Renal pelvis (tissue), 4 donors: ENCODE results near the gene GJA4. TPM values are rescaled to one million over a fixed set of nuclear protein-coding genes. Genes with fewer than 3 reads are reported as not detected.

Experiments
- DNase-seq: peaks from one replicate; pipeline ENCODE4 v3.0.0-alpha.2; 2013
- polyA plus RNA-seq, 3 donors: library from polyadenylated mRNA; unstranded; fragments of 120-200 nt; gene quantifications; one replicate each; pipeline ENCODE4 v1.2.1, GENCODE V29; 2013; ENCODE audit not compliant: insufficient read length in 3 of 3

The GJA4 gene
- polyA plus RNA-seq, 3 donors, result 12.5 to 19.3 (median 18.4) TPM

DNA sequence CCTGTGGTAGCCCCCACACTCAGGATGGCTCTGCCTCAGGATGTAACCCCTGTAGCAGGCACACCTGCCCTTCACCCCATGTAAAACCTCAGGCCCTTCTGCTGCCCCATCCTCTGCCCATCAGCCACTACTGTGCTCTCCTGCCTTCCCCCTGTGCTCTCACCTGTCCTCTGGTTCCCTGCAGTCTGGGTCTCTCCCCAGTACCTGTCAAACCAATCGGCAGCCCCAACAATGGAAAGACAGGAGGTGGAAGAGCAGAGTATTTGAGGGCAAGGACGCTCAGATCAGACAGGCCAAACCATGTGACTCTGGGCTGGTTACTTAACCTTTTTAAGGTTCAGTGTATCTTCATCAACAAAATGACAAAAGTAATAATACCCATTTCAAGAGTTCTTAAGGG, 35.8 kb downstream of the GJA4 start:
- no peak for DNase-seq

DNA sequence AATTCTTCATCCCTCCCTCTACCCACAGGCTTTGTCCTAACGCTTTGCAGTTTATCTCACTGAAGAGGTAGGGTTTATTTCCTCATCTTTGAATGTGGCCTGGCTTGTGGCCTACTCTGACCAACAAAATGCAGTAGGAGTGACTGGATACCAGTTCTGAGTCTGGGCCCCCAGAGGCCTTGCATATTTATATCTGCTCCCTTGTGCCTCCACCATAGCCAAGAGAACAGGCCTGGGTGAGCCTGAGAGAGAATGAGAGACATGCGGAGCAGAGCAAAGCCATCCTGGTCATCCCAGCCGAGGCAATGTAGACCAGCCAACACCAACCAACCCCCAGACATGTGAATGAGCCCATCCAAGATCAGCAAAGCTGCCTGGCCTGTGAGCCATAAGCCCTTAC, 36.5 kb downstream of the GJA4 start:
- DNase-seq, result no peak

DNA sequence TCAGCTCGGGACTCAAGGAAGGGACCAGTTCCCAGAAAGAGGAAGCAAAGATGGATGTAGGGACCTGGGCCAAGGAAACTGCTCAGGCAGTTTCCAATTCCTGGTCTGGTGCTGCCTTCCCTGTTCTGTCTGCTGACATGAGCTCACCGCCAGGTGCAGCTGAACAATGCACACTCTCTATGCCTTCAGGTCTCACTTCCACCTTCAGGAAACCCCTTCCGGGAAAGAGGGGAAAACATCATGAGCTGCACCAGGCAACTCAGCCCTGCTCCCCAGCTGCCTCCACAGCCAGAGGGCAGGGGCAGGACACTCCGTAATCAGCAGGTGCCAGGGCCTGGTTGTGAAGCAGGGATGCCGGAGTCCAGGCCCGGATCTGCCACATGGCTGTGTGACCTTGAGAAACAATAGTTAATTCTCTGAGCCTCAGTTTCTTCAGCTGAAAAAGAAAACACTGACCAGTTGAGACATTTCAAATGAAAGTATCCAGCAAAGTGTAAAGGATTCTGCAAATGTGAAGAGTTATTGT, 39.0 kb downstream of the GJA4 start:
- DNase-seq, result no peak

DNA sequence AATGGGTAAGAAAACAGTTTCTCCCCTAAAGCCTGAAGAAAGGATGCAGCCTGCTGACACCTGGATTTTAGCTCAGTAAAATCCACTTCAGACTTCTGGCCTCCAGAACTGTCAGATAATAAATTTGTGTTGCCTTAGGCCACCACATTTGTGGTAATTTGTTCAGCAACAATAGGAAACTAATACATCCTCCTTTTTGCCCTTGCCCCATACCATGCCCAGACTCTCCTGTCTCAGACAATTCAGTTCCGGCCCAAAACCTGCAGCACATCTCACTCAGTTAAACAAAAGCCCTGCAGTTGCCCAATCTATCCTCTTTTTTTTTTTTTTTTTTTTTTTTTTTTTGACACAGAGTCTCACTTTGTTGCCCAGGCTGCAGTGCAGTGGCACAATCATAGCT, 40.9 kb downstream of the GJA4 start:
- DNase-seq, result no peak

DNA sequence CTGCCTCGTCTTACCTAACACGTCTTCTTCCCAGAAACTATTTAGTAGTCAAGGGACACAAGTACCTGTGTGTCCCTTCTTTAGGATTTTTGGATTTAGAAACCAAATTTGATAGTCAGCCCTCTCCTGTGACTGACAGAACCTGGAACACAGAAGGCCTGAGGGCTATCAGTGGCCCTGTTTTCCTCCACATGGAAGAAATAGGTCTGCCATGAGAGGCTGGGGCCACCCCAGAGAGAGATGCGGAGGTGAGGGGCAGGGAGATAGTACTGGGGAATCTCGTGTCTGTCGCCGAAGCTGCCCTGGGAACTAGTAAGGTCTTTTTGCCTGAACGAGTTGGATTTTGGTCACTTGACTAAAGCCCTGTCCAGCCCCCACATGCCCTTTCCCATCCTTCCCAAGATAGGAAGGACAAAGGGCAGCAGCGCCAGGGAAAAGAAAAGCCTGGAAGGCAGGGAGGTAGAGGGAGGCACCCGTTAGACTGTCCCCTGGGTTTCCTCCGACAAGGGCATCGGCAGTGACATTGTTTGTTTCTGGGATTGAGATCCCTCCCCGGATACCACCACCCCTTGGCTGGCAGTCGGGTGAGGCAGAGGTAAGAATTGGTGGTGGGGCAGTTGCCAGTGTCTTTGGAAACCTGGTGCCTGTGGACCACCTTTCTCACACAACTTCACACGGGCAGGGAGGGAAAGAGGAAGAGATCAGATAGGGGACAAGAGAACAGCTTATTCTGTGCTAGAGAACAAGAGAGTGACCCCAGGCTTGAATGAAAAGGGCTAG, 46.9 kb downstream of the GJA4 start:
- DNase-seq, result no peak

DNA sequence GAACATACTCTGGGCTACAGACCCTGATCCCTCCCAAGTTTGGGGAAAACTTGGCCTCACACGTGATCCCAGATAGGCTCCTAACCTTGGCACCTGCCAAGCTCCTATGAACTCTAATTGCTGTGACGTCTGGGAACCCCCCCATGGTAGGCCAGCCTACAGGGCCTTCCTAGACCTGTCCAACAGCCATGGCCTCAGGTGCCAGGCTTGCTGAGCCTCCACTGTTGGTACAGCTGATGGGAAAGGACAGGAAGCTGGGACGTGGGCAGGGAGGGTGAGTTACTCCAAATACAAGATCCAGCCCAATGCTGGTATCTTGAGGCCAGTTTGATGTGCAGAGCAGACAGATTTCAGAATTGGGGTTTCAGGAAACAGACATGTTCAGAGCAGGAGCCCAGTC, 47.6 kb downstream of the GJA4 start:
- DNase-seq, result no peak

DNA sequence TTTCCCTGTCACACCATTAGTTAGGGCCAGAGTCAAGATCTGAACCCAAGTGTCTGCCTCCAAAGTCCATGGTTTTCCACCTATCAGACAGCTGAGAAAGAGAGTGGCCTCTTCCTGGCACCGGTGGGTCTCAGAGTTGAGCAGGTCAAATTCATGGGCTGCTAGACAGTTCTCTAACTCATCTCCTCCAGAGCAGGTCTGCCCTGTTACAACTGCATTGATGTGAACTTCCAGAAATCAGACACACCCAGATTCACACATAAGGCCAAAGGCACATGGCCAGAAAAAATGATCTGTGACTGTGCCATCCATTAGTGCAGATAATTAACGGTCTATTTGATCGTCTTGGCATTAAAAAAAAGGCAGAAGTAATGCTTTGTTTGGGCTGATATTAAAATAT, 49.3 kb downstream of the GJA4 start:
- DNase-seq, result no peak

DNA sequence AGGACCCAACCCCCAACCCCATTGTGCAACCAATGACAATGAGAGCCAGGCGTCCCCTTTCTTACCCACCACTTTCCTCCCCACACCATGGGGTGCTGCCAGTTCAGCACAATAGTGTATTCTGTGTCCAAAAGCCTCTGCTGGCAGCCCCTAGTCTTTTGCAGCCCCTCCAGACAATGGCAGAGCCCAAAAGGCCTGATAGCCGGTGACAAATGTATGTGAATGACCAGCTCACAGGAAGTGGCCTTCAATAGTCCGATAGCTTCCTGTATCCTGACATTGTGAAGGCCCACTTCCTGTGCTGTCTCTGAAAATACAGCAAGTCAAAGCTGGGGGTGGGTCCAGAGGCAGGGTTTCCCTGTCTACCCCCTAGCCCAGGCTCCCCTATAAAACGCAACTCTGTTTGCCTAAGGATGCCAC, 50.2 kb downstream of the GJA4 start:
- DNase-seq, result no peak

DNA sequence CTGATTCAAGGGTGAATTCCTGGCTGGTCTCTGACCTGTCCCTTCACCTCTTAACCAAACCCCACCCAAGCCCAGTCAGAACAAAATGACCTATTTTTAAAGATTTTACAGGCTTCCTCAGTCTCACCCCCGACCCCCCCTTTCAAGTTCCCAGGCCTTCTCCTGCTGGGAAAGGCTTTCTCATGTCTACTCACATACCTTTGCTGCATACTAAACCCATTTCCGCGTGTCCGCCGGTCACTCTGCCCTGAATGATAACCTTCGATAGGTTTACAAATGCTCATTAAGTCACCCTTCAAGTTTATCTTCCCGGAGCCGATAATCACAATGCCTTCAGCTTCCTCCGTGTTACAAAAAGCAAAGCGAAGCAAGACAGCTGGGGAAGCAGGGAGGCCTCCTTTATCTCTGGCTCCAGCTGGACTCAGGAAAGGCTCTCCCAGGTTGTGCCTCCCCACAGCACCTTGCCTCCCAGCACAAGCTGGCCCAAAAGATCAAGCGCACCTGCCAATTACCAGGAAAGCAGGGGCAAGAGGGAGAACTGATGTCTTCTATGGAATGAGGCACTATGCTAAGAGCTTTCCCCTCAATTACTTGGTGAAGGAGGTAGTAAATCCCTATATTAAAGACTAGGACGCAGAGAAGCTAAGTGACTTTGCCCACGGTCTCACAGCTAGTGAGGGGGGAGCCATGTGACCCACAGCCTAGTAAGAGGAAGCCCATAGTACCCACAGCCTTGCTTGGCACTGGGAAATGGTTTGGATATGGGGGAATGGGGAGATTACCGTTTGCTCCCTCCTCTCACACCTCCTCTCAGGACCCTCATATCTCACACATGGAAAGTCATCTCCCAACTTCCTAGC, 50.8 kb downstream of the GJA4 start:
- DNase-seq, result no peak

DNA sequence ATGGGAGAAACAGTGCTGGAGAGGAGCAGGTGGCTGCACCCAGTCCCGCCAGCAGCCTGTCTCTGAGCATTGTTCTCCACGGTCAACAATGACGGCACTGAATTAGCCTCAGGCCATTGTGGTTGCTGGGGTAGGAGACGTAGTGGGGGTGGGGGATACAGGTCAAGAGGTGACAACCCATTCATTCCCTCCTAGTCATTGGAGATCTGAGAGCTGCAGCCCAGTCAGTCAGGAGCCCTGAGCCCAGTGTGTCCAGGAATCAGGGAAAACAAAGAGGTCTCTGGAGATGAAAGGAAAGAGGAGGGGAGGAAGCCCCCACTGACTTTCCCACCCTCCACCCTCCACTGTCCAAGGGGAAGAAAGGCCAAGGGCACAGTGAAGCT, 51.4 kb downstream of the GJA4 start:
- DNase-seq, result no peak

Other genes with a start within 250 kb of the GJA4 start
- gene GJB5, start 38.0 kb upstream of the GJA4 start, polyA plus RNA-seq, result under 1 TPM in 2 of 3 donors, not detected in 1; 0.45 to 0.63 TPM
- gene GJB4, start 33.3 kb upstream of the GJA4 start, polyA plus RNA-seq, result under 1 TPM; 0.10 to 0.66 (median 0.46) TPM
- gene GJB3, start 11.8 kb upstream of the GJA4 start, polyA plus RNA-seq, result under 1 TPM; 0.26 to 0.35 (median 0.30) TPM
- gene SMIM12, start 66.8 kb downstream of the GJA4 start, polyA plus RNA-seq, result 10 to 100 TPM; 32.0 to 37.6 (median 33.9) TPM
- gene DLGAP3, start 136.7 kb downstream of the GJA4 start, polyA plus RNA-seq, result 1 to 10 TPM; 3.3 to 4.0 (median 3.6) TPM
- 10 to 100 TPM; 29.3 to 31.3 (median 30.2) TPM for gene TMEM35B, start 192.3 kb downstream of the GJA4 start, polyA plus RNA-seq
- gene ZMYM6, start 238.9 kb downstream of the GJA4 start, polyA plus RNA-seq, result 10 to 100 TPM; 14.3 to 24.7 (median 22.0) TPM